Fibroblast of villous mesenchyme (primary cell): Measurements from ENCODE around the gene SEMA5B. TPM values are rescaled to one million over a fixed set of nuclear protein-coding genes. Genes with fewer than 3 reads are reported as not detected.

Source experiments
- DNase-seq: peaks from one replicate; pipeline ENCODE4 v3.0.0-alpha.2; 2010; ENCODE audit warnings: low read depth
- H3K4me3 ChIP-seq: 2 replicates; pipeline ENCODE4 v1.5.1; 2011; ENCODE audit warnings: low read depth, mild to moderate bottlenecking, low read length
- total RNA-seq: library from RNA; depleted of rRNA; stranded (reverse); fragments of >200 nt; gene quantifications from 2 replicates; pipeline ENCODE4 v1.2.3, GENCODE V29; 2012
- TF ChIP-seq, protein P1 (sequence below): IDR thresholded peaks from 2 replicates; pipeline ENCODE4 v1.5.1; 2012; ENCODE audit warnings: low read depth, mild to moderate bottlenecking, low read length; ENCODE audit not compliant: insufficient read depth

Gene SEMA5B
- total RNA-seq, 1 donor, result not detected

DNA sequence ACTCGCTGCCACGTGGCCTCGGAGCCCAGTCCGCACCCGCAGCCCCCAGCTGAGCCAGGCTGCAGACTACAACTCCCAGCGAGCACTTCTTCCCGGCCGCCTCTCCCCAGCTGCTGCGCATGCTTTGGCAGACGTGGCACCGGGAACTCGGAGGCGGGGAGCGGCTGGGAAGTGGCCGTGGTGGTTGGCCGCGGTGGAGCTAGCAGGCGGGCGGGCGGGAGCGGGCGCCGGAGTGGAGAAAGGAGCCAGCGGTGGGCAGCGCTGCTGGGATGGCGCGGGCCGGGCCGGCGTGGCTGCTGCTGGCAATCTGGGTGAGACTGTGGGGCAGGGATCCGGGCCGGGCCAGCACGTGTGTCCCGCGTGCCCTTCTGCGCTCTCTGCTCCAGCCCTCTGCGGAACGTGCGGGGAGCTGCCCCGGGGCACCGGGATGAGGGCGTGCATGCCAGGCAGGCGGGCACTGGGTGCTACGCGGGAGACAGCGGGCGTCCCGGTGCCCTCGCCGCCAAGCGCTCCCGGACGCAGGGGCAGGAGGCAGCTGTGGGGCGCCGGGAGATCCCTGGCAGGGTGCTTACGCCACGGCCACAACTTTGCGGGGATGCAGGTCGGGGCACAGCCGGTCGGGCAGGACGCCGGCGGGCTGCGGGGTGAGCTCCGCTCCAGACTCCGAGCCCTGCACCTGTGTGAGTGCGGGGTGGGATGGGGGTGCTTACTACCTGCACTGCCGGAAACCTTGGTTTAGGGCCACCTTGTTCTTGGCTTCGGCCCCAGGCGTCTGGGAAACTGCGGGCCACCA lies 39.5 kb upstream of the SEMA5B start, which contains the start of gene PDIA5:
Gene PDIA5 (plus strand): TSS at position 130 of the 793 bp plus-strand sequence. CDS start 140 bp downstream, at position 270.
- TF ChIP-seq, protein P1, sequence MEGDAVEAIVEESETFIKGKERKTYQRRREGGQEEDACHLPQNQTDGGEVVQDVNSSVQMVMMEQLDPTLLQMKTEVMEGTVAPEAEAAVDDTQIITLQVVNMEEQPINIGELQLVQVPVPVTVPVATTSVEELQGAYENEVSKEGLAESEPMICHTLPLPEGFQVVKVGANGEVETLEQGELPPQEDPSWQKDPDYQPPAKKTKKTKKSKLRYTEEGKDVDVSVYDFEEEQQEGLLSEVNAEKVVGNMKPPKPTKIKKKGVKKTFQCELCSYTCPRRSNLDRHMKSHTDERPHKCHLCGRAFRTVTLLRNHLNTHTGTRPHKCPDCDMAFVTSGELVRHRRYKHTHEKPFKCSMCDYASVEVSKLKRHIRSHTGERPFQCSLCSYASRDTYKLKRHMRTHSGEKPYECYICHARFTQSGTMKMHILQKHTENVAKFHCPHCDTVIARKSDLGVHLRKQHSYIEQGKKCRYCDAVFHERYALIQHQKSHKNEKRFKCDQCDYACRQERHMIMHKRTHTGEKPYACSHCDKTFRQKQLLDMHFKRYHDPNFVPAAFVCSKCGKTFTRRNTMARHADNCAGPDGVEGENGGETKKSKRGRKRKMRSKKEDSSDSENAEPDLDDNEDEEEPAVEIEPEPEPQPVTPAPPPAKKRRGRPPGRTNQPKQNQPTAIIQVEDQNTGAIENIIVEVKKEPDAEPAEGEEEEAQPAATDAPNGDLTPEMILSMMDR, result no peak
- peak within 1 kb of the TSS; percentile 88 for H3K4me3 ChIP-seq
- DNase-seq, result peak; percentile 92

DNA sequence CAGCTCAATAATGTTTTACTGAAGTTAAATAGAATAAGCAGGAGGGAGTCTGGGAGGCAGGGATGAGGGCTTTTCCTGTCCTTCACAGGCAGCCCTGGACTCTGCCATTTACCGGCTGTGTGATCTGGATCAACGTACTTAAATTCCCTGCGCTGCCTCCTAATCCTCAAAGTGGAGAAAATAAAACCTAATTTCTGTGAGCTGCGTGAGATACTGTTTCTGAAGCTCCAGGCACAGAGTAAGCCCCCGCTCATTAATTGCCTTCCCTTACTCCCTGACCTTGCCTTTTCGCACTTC lies 39.0 kb upstream of the SEMA5B start:
- TF ChIP-seq, protein P1, result no peak
- DNase-seq, result no peak
- H3K4me3 ChIP-seq, result peak overlapping the region; percentile 88

DNA sequence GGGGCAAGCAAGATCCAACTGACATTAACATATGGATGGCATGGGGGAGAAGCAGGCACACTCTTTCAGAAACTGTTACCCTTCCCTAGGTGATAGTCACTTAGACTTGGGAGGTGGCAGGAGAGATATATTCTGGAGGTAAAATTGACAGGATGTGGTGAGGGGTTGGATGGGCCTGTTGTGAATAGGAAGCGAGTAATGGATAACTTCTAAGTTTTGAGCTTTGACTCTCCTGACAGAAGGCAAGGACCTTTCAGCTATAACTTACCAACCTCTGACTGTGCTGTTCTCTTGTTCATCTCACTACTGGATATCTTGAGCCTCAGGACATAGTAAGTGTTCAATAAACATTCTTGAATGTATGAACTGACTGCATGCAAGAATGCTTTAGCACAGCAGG lies 37.4 kb upstream of the SEMA5B start:
- no peak overlapping the region for H3K4me3 ChIP-seq
- TF ChIP-seq, protein P1, result no peak
- no peak for DNase-seq

DNA sequence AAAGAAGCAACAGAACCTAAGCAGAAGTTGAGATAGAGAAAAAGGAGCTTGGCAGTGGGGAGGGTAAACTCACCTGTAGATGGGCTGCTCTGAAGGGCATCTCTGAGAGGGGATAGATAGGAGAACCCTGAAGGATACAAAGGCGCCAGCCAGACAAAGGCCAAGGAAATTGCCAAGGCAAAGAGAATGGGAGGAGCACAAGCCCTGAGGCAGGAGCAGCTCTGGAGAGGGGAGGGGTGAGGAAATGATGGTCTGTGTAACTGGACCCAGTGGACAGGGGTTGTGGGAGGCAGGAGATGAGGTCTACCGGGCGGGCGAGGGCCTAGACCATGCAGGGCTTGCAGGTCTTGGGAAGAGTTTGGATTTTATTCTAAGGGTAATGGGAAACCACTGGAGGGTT lies 36.9 kb upstream of the SEMA5B start:
- TF ChIP-seq, protein P1, result no peak

DNA sequence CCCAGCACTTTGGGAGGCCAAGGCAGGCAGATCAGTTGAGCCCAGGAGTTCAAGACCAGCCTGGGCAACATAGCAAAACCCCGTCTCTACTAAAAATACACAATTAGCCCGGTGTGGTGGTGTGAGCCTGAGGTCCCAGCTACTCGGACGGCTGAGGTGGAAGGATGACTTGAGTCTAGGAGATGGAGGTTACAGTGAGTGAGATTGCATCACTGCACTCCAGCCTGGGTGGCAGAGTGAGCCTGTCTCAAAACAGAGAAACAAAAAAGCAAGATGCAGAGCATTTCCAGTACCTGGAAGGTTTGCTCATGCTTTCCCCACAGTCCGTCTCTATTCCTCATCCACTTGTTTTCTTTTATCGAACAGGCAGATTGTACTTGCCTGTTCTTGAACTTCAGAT lies 35.5 kb upstream of the SEMA5B start:
- no peak overlapping the region for H3K4me3 ChIP-seq
- TF ChIP-seq, protein P1, result no peak
- DNase-seq, result no peak

More for the DNA sequence above, 36.9 kb upstream of the SEMA5B start:
- H3K4me3 ChIP-seq, result no peak overlapping the region
- DNase-seq, result no peak

DNA sequence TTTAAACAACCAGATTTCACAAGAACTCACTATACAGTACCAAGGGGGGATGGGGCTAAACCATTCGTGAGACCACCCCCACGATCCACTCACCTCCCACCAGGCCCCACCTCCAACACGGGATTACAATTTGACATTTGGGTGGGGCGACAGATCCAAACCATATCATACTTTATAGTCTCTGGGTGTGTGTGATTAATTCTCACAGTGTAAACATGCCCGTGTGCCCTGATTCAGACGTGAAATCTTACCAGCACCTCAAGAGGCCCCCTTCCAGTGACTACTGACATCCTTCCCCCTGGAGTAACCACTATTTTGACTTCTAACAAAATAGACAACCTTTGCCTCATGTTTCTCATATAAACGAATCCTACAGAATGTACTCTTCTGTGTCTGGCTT lies 34.3 kb upstream of the SEMA5B start:
- DNase-seq, result no peak
- TF ChIP-seq, protein P1, result no peak
- H3K4me3 ChIP-seq, result no peak overlapping the region

DNA sequence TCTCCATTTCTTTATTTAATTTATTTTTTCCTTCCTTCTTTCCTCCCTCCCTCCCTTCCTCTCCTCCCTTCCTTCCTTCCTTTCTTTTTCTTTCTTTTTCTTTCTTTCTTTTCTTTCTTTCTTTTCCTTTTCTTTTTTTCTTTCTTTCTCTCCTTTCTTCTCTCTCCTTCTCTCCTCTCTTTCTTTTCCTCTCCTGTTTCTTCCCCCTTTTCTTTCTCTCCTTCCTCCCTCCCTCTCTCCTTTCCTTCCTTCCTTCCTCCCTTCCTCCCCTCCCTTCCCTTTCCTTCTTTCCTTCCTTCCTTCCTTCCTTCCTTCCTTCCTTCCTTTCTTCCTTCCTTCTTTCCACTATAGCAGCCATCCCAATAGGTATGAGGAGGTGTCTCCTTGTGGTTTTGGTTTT lies 32.5 kb upstream of the SEMA5B start:
- DNase-seq, result no peak
- no peak overlapping the region for H3K4me3 ChIP-seq
- TF ChIP-seq, protein P1, result no peak
